Adrenal gland (tissue), 5 donors: Measurements from ENCODE around the gene PPARGC1A.

Source experiments
- POLR2A ChIP-seq, 2 donors: fragments of 450-650 bp; IDR thresholded peaks; one replicate each; pipeline ENCODE4 v1.6.1; 2017; ENCODE audit warnings: antibody characterized with exemption in 2 of 2, mild to moderate bottlenecking in 2 of 2, moderate library complexity in 1 of 2
- TF ChIP-seq, protein P1 (sequence below), 6 experiments: fragments of 450-650 bp in 4 of 6; fragments of 200-600 bp in 2 of 6; sonication (generic) in 1 of 6; IDR thresholded peaks; 1 replicate in 5 of 6; 2 replicates in 1 of 6; pipeline versions ENCODE4 v1.5.1 to v1.8.0; 2016 to 2021; ENCODE audit warnings: antibody characterized with exemption in 6 of 6, mild to moderate bottlenecking in 2 of 6, moderate library complexity in 1 of 6
- donor health status: DM: no; HTN: no; CAD: no.

DNA sequence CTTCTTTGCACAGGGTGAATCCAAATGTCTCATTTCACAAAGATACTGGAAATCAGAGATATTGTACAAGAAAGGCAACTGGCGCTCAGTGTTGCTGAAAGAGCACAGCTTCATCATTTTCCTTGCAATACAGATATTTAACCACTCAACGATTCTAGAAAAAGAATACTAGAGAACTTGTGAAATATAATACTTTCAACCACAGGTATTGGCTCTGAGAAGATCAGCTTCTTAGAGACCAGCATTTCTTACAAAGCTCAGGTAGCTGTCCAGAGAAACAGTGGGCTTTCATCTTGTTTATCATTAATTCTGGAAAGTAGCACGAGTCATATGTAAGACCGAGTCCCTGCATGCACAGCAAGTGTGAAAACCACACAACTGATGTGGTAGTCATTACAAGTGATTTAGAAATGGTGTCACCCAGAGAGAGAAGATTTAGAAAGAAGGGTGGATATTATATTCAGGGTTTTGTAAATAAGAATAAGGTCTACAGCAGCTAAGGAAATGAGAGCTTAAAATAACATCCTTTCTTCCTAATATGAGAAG, 7.8 kb upstream of the PPARGC1A start:
- TF ChIP-seq, protein P1, sequence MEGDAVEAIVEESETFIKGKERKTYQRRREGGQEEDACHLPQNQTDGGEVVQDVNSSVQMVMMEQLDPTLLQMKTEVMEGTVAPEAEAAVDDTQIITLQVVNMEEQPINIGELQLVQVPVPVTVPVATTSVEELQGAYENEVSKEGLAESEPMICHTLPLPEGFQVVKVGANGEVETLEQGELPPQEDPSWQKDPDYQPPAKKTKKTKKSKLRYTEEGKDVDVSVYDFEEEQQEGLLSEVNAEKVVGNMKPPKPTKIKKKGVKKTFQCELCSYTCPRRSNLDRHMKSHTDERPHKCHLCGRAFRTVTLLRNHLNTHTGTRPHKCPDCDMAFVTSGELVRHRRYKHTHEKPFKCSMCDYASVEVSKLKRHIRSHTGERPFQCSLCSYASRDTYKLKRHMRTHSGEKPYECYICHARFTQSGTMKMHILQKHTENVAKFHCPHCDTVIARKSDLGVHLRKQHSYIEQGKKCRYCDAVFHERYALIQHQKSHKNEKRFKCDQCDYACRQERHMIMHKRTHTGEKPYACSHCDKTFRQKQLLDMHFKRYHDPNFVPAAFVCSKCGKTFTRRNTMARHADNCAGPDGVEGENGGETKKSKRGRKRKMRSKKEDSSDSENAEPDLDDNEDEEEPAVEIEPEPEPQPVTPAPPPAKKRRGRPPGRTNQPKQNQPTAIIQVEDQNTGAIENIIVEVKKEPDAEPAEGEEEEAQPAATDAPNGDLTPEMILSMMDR (IDR thresholded peaks at IDR 0.05): no peak
- no peak for TF ChIP-seq POLR2A (IDR thresholded peaks at IDR 0.05)
